LNCAP (cell line): ENCODE measurements around the gene OSBP2.

Experiments used
- CTCF ChIP-seq: fragments of 450-650 bp; IDR thresholded peaks from 2 replicates; pipeline ENCODE4 v1.5.1; 2017; ENCODE audit warnings: mild to moderate bottlenecking

OSBP2 gene

GRCh38 chr22:30923168-30923900, 228.7 kb downstream of the OSBP2 start:
- TF ChIP-seq CTCF, result no peak

GRCh38 chr22:30925667-30926066, 231.0 kb downstream of the OSBP2 start:
- TF ChIP-seq CTCF, result no peak

GRCh38 chr22:30926706-30927105, 232.0 kb downstream of the OSBP2 start:
- TF ChIP-seq CTCF, result no peak

GRCh38 chr22:30927806-30928205, 233.1 kb downstream of the OSBP2 start:
- TF ChIP-seq CTCF, result no peak

GRCh38 chr22:30928401-30928800, 233.7 kb downstream of the OSBP2 start:
- TF ChIP-seq CTCF, result no peak

GRCh38 chr22:30930228-30930627, 235.6 kb downstream of the OSBP2 start:
- no peak for TF ChIP-seq CTCF

- TF ChIP-seq CTCF, result no peak
Observed at GRCh38 chr22:30931541-30932300, 237.0 kb downstream of the OSBP2 start.
